SKM-1 (cell line): ENCODE results near the gene SQOR.
A peak's percentile ranks its signal among the peaks of the same experiment; 100 is the strongest.

ENCODE experiments used
- DNase-seq: peaks from one replicate; lab custom pipeline; 2025; ENCODE audit not compliant: unreplicated experiment; lab: John Stamatoyannopoulos, UW

SQOR gene

GRCh38 chr15:45704329-45705249 is 69.8 kb downstream of the SQOR start:
- no peak for DNase-seq

- DNase-seq: peak; percentile 80
These were observed 71.0 kb downstream of the SQOR start for GRCh38 chr15:45705510-45706473.

- no peak for DNase-seq
These were observed 75.8 kb downstream of the SQOR start for GRCh38 chr15:45710657-45711056.

GRCh38 chr15:45714590-45715488 is 80.0 kb downstream of the SQOR start:
- peak; percentile 31 for DNase-seq

GRCh38 chr15:45715528-45715927 is 80.7 kb downstream of the SQOR start:
- DNase-seq: peak; percentile 11

- no peak for DNase-seq
These were observed 84.7 kb downstream of the SQOR start for GRCh38 chr15:45719490-45719889.

- DNase-seq: no peak
These were observed 85.4 kb downstream of the SQOR start for GRCh38 chr15:45720183-45720582.

- DNase-seq: no peak
These were observed 93.8 kb downstream of the SQOR start for GRCh38 chr15:45728641-45729040.

- no peak for DNase-seq
These were observed 94.3 kb downstream of the SQOR start for GRCh38 chr15:45729141-45729540.

- DNase-seq: no peak
These were observed 96.5 kb downstream of the SQOR start for GRCh38 chr15:45731343-45731742.

- no peak for DNase-seq
These were observed 97.8 kb downstream of the SQOR start for GRCh38 chr15:45732662-45733061.

GRCh38 chr15:45734260-45734711 is 99.5 kb downstream of the SQOR start:
- no peak for DNase-seq
